HS-5 (cell line): Measurements from ENCODE around the gene PLEKHA7.

ENCODE experiments used
- DNase-seq: peaks from one replicate; pipeline ENCODE4 v3.0.0-alpha.2; 2012; ENCODE audit warnings: low read depth

PLEKHA7 gene

GRCh38 chr11:16773981-16774935 is 240.0 kb downstream of the PLEKHA7 start:
- DNase-seq = no peak

- no peak for DNase-seq
Measured at GRCh38 chr11:16772141-16772512, 242.1 kb downstream of the PLEKHA7 start.

- no peak for DNase-seq
Measured at GRCh38 chr11:16771350-16772140, 242.7 kb downstream of the PLEKHA7 start.

GRCh38 chr11:16770016-16770415 is 244.2 kb downstream of the PLEKHA7 start:
- no peak for DNase-seq

GRCh38 chr11:16769386-16769785 is 244.8 kb downstream of the PLEKHA7 start:
- DNase-seq = no peak

- no peak for DNase-seq
Measured at GRCh38 chr11:16767957-16768356, 246.3 kb downstream of the PLEKHA7 start.

- no peak for DNase-seq
Measured at GRCh38 chr11:16767137-16767536, 247.1 kb downstream of the PLEKHA7 start.

- no peak for DNase-seq
Measured at GRCh38 chr11:16764888-16765287, 249.3 kb downstream of the PLEKHA7 start.

- DNase-seq = no peak
Measured at GRCh38 chr11:16763746-16764145, 250.5 kb downstream of the PLEKHA7 start.

- peak; percentile 20 for DNase-seq
Measured at GRCh38 chr11:16759857-16760508, 254.2 kb downstream of the PLEKHA7 start.

GRCh38 chr11:16758382-16759024 is 255.7 kb downstream of the PLEKHA7 start:
- no peak for DNase-seq

GRCh38 chr11:16750417-16750816 is 263.8 kb downstream of the PLEKHA7 start:
- no peak for DNase-seq

- DNase-seq = no peak
Measured at GRCh38 chr11:16749666-16750065, 264.5 kb downstream of the PLEKHA7 start.

- no peak for DNase-seq
Measured at GRCh38 chr11:16749092-16749491, 265.1 kb downstream of the PLEKHA7 start.

- DNase-seq = no peak
Measured at GRCh38 chr11:16745950-16746605, 268.1 kb downstream of the PLEKHA7 start.

- no peak for DNase-seq
Measured at GRCh38 chr11:16744128-16744725, 270.0 kb downstream of the PLEKHA7 start.

GRCh38 chr11:16743478-16743877 is 270.7 kb downstream of the PLEKHA7 start:
- no peak for DNase-seq

GRCh38 chr11:16741473-16741872 is 272.7 kb downstream of the PLEKHA7 start:
- DNase-seq = no peak

GRCh38 chr11:16738947-16739815 is 275.0 kb downstream of the PLEKHA7 start:
- peak; percentile 10 for DNase-seq
